HG02840 (cell line): Measurements from ENCODE around the gene ELOVL1.
A peak's percentile ranks its signal among the peaks of the same experiment; 100 is the strongest.
"Not testable (repeated sequence)": the region's sequence is repeated elsewhere in the genome, so short reads cannot be mapped to it uniquely, and the experiment has no call there.

Experiments
- ATAC-seq: cut with Tn5 transposase; IDR thresholded peaks from one replicate; pipeline ENCODE4 v1.9.1; 2021; ENCODE audit warnings: mild to moderate bottlenecking, moderate library complexity, moderate number of reproducible peaks; ENCODE audit not compliant: unreplicated experiment, low FRiP score

The ELOVL1 gene

GRCh38 chr1:43382027-43382779 lies 14.4 kb upstream of the ELOVL1 start:
- no peak for ATAC-seq

DNA sequence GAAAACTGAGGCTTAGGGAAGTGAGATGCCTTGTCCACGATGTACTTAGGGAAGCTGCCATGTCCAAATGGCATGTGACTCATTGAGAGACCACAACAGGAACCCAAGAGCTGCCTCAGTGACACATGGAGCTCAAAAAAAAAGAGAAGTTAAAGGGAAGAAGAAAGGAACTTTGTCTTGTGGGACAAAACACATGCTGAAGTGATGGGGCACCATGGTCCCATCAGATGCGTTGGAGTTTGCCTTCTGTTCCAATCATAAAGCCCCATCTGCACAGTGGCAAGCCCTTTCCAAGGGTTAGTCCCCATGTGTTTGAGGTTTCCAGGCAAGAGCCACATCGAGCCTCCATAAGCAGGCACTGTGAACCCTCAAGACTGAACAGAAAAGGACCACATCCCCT lies 13.8 kb upstream of the ELOVL1 start:
- ATAC-seq = no peak

DNA sequence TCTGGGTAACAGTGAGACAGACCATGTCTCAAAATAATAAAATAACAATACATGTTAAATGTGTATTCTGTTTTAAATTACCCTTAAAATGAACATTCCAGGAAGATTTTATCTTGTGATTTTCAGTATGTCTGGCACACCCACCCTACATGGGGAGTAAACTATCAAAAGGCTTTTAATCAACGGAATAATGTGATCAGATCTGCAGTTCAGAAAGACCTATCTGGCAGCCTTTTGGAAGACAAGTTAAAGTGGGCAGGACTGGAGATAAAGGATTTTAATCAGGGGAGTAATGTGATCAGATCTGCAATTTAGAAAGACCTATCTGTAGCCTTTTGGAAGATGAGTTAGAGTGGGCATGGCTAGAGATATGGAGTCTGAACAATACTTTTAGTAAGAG lies 11.7 kb upstream of the ELOVL1 start:
- ATAC-seq = no peak

DNA sequence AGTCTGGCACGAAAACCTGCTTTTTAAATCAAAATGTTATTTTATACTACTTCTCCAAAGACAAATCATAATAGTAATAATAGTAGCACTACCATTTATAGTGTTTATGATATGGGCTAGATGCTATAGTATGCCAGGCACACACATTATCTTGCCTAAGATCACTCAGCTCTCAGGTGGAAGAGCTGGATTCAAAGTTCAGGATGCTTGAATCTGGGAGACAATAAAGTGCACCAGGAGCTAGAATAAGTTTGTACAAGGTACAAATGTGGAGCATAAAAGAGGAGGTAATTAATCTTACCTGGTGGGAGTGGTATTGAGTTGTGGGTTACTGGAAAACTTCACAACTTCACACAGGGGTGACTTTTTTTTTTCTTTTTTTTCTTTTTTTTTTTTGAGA lies 10.0 kb upstream of the ELOVL1 start:
- no peak for ATAC-seq

DNA sequence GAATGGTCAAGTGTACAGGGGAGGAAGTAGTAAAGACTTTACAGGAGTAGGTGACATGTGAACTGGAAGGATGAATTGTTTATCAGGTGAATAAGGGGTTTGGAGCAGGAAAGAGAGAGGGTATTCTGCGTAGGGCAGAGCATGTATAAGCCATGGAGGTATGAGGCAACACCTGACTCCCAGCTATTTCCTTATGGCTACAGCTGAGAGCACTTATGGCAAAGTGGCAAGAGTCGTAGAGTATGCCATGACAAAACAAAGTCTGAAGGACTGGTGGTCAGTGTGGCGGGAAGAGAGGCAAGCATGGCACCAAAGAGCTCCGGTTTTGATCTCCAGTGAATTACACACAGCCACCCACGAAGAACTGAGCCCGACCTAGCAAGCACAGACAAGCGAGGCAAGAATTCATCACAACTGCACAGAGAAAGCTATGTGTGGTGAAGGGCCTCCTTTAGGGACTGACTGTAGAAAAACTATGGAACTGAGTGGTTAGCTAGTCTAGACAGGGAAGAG lies 9.0 kb upstream of the ELOVL1 start:
- no peak for ATAC-seq

GRCh38 chr1:43373066-43373940 lies 5.5 kb upstream of the ELOVL1 start:
- ATAC-seq = no peak

DNA sequence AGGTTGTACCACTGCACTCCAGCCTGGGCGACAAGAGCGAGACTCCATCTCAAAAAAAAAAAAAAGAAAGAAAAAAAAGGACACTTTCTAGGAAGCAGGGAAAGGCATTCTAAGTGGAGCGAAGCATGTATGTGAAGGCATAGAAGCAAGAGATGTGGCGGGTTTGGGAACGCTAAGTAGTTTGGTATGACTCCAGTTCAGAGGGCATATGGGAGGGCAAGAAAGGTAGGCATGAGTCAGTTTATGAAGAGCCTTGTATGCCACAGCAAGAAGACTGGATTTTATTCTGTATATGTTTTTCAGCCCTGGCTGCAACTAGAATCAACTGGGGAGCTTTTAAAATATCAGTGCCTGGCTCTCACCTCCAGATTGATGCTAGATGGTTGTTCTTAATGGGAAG lies 4.4 kb upstream of the ELOVL1 start:
- no peak for ATAC-seq

DNA sequence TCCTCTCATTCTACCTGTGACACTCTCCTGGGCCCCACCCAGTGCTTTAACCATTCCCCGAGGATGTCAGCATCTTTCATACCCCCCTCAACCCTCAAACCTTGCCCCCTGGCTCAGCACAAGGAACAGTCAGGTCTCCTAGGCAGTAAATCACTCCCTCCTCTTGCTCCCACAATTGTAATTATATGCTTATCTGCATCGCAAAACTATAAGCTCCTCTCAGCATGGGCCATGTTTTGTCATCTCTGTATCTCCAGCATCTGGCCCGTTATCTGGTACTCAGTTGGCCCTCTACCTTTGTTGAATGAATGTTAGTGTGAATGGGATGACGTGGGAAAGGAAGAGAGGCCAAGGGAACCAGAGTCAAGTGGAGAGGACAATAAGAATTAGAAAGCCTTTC lies 2.8 kb upstream of the ELOVL1 start:
- ATAC-seq = no peak

DNA sequence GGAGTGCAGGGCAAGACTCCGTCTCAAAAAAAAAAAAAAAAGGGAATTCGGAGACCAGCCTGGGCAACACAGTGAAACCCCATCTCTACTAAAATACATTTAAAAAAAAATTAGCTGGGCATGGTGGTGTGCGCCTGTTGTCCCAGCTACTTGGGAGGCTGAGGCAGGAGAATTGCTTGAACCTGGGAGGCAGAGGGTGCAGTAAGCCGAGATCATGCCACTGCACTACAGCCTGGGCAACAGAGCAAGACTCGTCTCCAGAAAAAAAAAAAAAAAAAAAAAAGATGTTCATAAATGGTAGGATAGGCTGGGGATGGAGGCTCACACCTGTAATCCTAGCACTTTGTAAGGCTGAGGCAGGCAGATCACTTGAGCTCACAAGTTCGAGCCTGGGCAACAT lies 2.0 kb upstream of the ELOVL1 start:
- not testable (repeated sequence) for ATAC-seq

DNA sequence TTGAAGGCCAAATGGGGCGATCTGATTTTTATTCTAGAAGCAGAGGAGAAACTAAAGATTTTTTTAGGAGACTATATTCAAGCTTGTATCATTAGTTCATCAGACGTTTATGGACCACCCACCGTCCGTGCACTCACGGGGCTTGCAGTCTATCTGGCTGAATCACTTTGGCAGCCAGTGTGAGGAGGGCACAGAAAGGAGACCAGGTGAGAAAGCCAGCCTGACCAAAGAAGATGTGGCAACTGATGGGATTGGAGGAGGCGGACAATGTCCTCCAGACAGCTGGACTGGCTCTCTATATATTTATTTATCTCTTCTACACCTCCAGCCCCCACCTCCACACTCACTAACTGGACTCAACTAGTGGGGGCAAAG lies 822 bp upstream of the ELOVL1 start:
- ATAC-seq = no peak

- ATAC-seq = peak; percentile 59
Measured at GRCh38 chr1:43367026-43367903, 546 bp downstream of the ELOVL1 start.

DNA sequence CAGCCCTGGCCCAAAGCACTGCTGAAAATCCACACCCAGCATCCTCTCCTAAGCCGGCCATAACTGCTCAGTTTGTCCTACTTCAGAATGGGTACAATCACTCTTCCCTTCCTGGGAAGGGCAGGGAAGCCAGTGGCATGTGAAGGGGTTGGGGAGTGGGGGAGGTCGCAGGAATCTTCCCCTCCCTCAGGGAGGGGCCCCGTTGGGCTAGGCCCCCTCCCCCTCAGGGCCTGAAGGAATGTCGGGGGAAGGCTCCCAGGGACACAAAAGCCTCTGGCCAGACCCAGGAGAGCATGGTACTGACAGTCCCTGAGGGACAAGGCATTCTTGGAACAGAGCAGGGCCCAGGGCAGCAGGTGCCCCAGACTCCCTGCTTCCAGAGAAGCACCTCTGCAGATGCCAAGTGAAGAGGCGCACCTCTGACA lies 1.2 kb downstream of the ELOVL1 start:
- no peak for ATAC-seq

DNA sequence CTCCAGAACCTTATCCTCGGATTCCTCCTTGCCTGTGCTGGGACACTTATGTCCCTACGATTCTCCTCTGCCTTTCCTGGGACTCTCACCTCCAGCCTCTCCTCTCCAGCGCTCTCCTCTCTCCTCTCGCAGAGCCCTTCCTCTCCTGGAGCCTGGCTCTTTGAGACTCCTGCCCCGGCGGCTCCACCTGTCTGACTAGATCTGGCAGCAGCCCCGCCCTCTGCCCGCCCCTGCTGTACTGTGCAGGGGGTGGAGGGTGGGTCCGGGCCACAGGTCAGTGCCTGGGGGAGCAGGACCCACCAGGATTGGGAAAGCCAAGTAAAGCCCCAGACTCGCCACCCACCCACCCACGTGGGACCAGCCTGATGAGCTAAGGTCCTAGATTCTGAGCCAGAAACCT lies 1.6 kb downstream of the ELOVL1 start:
- no peak for ATAC-seq

DNA sequence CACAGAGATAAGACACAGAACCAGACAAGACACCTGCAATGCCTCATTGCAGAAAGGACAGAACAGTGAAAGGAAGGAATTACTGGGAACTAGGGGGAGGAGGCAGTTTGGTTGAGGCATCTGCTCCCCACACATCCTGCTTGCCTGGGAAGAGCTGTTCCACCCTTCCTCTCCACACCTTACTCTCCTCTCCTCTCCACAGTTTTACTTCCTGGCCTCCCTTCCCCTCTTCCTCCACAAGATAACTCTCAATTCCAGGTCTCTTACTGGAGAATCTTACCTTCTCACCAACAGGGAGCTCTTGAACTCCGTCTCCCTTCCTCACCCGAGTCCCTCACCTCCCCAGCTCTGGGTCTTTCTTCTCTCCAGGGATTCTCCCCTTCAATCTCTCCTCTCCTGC lies 2.1 kb downstream of the ELOVL1 start:
- ATAC-seq = no peak

GRCh38 chr1:43363935-43364525 lies 3.8 kb downstream of the ELOVL1 start:
- ATAC-seq = no peak

- no peak for ATAC-seq
Measured at GRCh38 chr1:43363283-43363934, 4.4 kb downstream of the ELOVL1 start.

DNA sequence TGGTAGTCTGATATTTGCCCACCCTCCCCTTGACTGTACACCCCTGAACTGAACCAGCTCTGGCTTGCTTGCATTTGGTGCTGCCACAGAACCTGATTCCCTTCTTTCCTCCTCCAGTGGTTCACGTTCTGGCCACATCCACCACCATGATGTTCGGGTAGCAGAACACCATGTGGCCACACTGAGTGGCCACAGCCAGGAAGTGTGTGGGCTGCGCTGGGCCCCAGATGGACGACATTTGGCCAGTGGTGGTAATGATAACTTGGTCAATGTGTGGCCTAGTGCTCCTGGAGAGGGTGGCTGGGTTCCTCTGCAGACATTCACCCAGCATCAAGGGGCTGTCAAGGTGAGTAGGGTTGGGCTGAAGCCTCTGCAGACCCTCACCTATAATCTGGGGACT lies 7.2 kb downstream of the ELOVL1 start:
- no peak for ATAC-seq

GRCh38 chr1:43359696-43360095 lies 8.1 kb downstream of the ELOVL1 start:
- ATAC-seq = no peak

GRCh38 chr1:43358746-43359693 lies 8.8 kb downstream of the ELOVL1 start, which contains the start of gene CDC20:
Gene CDC20 (plus strand): TSS chr1:43358981. CDS start chr1:43359216, 235 bp downstream.
- ATAC-seq = peak; percentile 94
